AG09309 (cell line): ENCODE results near the gene PRDM16.

Experiments
- DNase-seq: peaks from one replicate; pipeline ENCODE4 v3.0.0-alpha.2; 2010; ENCODE audit warnings: low read depth
- H3K4me3 ChIP-seq: 2 replicates; pipeline ENCODE4 v1.5.1; 2011; ENCODE audit warnings: mild to moderate bottlenecking, low read depth, low read length, moderate library complexity; ENCODE audit not compliant: control insufficient read depth
- CTCF ChIP-seq: IDR thresholded peaks from 2 replicates; pipeline ENCODE4 v1.5.1; 2011; ENCODE audit warnings: mild to moderate bottlenecking, low read depth, low read length, inconsistent platforms; ENCODE audit not compliant: insufficient read depth, control insufficient read depth; ENCODE audit errors: missing control alignments

The PRDM16 gene

GRCh38 chr1:3420218-3420951 lies 351.4 kb downstream of the PRDM16 start:
- DNase-seq, result no peak
- no peak for TF ChIP-seq CTCF
- H3K4me3 ChIP-seq, result no peak overlapping the region

- H3K4me3 ChIP-seq, result no peak overlapping the region
Measured at GRCh38 chr1:3422638-3423037, 353.6 kb downstream of the PRDM16 start.

GRCh38 chr1:3423245-3423829 lies 354.3 kb downstream of the PRDM16 start:
- no peak overlapping the region for H3K4me3 ChIP-seq
- no peak for DNase-seq
- no peak for TF ChIP-seq CTCF

More at GRCh38 chr1:3422638-3423037, 353.6 kb downstream of the PRDM16 start:
- no peak for DNase-seq
- TF ChIP-seq CTCF, result no peak

- TF ChIP-seq CTCF, result no peak
- no peak overlapping the region for H3K4me3 ChIP-seq
- DNase-seq, result no peak
Measured at GRCh38 chr1:3423896-3424611, 355.1 kb downstream of the PRDM16 start.

GRCh38 chr1:3425486-3426215 lies 356.6 kb downstream of the PRDM16 start:
- TF ChIP-seq CTCF, result no peak
- DNase-seq, result no peak
- no peak overlapping the region for H3K4me3 ChIP-seq

GRCh38 chr1:3426956-3427535 lies 358.0 kb downstream of the PRDM16 start:
- no peak for TF ChIP-seq CTCF
- no peak for DNase-seq
- no peak overlapping the region for H3K4me3 ChIP-seq
